GM21717 (cell line): ENCODE results near the gene FHOD3.
"Not testable (repeated sequence)": the region's sequence is repeated elsewhere in the genome, so short reads cannot be mapped to it uniquely, and the experiment has no call there.

Experiments
- ATAC-seq: cut with Tn5 transposase; IDR thresholded peaks from one replicate; pipeline ENCODE4 v1.9.1; 2021; ENCODE audit warnings: mild to moderate bottlenecking, moderate library complexity; ENCODE audit not compliant: unreplicated experiment

FHOD3 gene

DNA sequence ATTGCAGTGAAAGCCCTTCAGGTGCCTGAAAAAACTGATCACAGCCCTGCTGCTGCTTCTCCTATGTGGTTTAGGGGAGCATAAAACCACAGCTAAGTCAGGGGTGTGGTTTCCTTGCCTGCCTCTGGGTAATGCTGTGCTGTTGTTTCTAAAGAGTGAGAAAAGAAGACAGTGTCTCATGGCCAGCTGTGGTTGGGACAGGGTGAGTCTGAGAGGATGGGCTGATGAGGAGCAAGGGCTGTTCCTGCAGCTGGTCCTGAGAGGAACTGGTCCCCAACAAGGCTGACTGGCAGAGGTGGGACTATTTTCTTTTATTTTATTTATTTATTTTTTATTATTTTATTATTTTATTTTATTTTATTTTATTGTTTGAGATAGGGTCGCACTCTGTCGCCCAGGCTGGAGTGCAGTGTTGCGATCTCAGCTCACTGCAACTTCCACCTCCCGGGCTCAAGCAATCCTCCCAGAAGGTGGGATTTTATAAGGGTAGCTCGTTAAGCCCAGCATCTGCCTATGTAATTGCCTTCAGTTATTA lies 236.7 kb downstream of the FHOD3 start:
- ATAC-seq: no peak

- no peak for ATAC-seq
Measured at GRCh38 chr18:36535202-36535935, 237.9 kb downstream of the FHOD3 start.

- ATAC-seq: no peak
Measured at GRCh38 chr18:36536426-36536825, 238.9 kb downstream of the FHOD3 start.

- ATAC-seq: no peak
Measured at GRCh38 chr18:36537289-36537688, 239.8 kb downstream of the FHOD3 start.

- no peak for ATAC-seq
Measured at GRCh38 chr18:36539674-36540231, 242.2 kb downstream of the FHOD3 start.

GRCh38 chr18:36543030-36543429 lies 245.5 kb downstream of the FHOD3 start:
- no peak for ATAC-seq

DNA sequence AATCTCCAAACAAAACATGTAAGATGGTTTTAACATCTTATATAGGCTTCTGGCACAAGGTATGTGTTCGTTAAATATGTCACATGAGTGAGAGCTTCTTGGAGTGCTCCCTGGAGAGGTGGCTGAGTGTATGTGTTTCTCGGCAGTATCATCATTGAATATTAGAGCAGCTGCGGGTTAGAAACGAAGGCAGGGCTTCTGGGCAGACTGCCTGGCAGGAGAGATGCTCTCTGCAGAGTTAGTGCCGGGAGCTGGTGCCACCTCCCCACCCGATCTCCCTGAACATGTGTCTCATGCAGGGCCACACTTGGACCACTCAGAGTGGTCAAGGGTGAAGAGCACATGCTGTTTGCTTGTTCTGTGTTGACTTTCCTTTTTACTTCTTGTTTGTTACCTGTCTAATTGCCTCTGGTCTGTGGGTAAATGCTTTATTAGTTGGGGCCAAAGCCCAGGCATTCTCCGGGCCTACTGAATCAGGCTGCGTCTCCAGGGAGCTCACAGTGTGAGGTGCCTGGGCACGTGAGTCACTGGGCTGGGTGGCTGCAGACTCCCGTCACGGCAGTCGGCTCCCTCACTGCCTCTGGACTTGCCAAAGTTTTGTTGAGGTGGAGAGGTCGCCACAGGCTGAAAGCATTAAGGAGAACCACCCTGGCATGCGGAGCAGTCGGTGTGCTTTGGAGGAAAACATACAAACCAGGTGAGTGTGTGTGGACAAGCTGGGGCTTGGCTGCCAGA lies 246.6 kb downstream of the FHOD3 start:
- no peak for ATAC-seq

- ATAC-seq: no peak
Measured at GRCh38 chr18:36545821-36546427, 248.4 kb downstream of the FHOD3 start.

GRCh38 chr18:36546876-36547275 lies 249.4 kb downstream of the FHOD3 start:
- no peak for ATAC-seq

GRCh38 chr18:36547544-36547943 lies 250.0 kb downstream of the FHOD3 start:
- ATAC-seq: no peak

DNA sequence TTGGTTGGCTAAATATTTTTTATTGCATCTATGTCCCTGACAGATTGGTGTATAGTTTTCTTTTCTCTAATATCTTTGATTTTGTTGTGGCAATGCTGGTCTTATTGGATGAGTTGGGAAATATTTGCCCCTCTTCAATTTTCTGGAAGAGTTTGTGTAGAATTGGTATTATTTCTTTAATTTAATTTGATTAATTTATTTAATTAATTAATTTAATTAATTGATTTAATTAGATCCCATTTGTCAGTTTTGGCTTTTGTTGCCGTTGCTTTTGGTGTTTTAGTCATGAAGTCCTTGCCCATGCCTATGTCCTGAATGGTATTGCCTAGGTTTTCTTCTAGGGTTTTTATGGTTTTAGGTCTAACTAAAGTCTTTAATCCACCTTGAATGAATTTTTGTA lies 253.8 kb downstream of the FHOD3 start:
- not testable (repeated sequence) for ATAC-seq

GRCh38 chr18:36558234-36558633 lies 260.7 kb downstream of the FHOD3 start:
- no peak for ATAC-seq

DNA sequence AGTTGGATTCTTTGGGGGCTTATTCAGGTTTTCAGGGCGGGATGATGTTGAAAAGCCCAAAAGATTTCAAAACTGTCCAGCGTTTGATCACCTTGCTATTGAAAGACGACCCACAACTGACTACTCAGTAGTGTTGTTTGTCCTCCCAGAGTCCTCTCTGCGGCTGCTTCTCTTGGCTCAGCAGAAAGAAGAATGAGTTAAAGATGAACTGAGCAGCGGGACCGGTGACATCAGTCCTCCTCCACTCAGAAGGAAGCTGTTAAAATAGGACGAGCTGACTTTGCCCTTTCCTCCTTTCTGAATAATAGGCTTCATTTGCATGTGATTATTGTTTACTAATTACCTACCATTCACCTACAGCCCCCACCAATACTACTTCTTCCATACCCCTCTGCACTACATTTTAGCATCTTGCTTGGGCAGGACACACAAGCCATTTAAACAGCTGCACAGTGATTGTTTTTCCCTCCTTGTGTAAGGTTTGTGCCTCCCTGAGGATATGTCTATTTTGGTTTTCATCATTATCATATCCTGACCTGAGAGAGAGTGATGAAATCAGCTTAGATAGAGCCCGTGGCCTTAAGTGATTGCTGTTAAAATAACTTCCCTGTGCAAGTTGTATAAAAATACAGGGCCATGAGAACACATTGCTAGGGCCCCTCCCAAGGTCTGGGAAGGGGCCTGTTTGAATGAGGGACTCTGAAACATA lies 261.8 kb downstream of the FHOD3 start:
- no peak for ATAC-seq

DNA sequence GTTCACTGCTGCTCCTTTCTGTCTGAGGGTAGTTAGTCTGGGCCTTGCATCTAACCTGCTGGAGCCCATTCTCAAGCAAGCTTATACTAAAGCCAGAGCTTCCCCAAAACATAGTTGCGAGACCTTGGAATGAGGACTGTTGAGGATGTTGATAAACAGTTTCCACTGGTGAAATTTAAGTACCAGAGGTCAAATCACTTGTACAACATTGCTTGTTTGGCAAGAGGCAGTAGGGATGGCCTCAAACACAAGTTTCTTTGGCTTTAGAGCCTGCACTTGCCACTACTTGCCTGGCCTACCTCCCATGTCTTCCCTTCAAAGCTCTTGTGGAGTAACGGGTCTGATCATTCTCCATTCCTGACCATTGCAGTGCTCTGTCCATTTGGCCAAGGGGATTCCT lies 262.7 kb downstream of the FHOD3 start:
- no peak for ATAC-seq

DNA sequence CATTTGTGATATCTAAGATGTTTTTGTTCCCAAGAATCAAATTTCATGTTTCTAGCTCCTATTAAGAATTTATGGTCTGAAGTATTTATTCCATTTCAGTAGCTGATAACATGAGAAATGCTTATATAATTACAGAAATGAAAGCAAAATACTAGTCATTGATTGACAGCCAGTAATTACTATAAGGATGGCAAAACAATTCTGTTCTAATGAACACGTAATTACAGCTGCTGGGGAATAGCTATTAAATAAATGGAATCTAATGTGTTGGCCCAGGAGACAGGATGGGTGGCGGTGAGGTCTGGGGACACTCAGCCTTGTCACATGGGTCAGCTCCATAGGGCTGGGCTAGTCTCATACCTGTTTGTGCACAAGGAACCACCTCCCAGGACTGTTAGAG lies 263.5 kb downstream of the FHOD3 start:
- ATAC-seq: no peak

DNA sequence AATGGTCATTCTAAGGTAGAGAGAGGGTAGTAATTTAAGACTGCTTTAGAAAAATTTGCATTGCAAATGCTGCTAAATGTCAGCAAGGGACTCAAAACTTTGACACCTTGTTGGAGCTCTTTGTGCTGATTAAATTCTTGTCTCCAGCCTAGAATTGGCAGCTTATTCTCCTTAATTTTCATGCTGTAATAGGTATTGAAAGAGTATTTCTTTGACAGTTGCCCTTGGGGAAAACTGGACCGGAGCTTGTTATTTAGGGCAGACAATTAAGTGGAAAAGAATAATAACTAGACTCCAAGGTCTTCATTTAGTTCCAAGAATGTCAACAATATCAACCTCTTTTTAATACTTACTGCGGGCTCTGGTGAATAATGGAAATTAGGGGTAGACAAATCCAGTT lies 267.3 kb downstream of the FHOD3 start:
- ATAC-seq: no peak

DNA sequence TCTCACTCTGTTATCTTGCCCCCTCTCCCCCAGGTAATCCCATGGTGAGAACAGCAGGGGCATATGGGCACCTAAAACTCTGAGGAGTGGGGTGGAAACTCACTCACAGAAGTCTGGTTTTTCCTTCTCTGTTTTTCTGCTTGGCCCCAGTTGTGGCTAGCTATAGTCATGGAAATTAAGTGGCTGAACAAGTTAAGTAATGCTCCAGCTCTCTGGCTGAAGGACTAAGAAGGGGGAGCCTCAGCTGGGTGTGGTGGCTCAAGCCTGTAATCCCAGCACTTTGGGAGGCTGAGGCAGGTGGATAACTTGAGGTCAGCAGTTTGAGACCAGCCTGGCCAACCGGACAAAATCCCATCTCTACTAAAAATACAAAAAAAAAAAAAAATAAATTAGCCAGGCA lies 270.3 kb downstream of the FHOD3 start:
- no peak for ATAC-seq

GRCh38 chr18:36568487-36568886 lies 271.0 kb downstream of the FHOD3 start:
- no peak for ATAC-seq

- ATAC-seq: no peak
Measured at GRCh38 chr18:36572135-36572856, 274.8 kb downstream of the FHOD3 start.

GRCh38 chr18:36576339-36576738 lies 278.8 kb downstream of the FHOD3 start:
- ATAC-seq: no peak
